Endothelial cell of umbilical vein (primary cell): ENCODE data around the gene GCAT. TPM values are rescaled to one million over a fixed set of nuclear protein-coding genes. Genes with fewer than 3 reads are reported as not detected.

Source experiments
- BruUV-seq: library from RNA; stranded (reverse); fragments of 400-500 nt; replicated peaks from 2 replicates; lab custom pipeline; 2021; lab: Mats Ljungman, UMichigan
- CTCF ChIA-PET: fragments of 300-600, 350-600 bp; sonication (Branson Sonifier 250); formaldehyde crosslinking; loops from one replicate; lab custom pipeline; 2021; ENCODE audit warnings: antibody characterized with exemption, inconsistent platforms; lab: Charles Lee
- POLR2A ChIA-PET: fragments of 300-600, 350-600 bp; sonication (Branson Sonifier 250); formaldehyde crosslinking; loops from one replicate; lab custom pipeline; 2021; ENCODE audit warnings: antibody characterized with exemption, inconsistent platforms; lab: Charles Lee
- DNase-seq: peaks from one replicate; pipeline ENCODE4 v3.0.0-alpha.2; 2011; ENCODE audit warnings: low read depth, low spot score
- FAIRE-seq: peaks from 2 replicates; lab custom pipeline; 2011; peaks lifted over from hg19 to GRCh38; lab: Jason Lieb, UNC
- H2AFZ ChIP-seq: 2 replicates; pipeline ENCODE4 v1.6.0; 2012; ENCODE audit warnings: low read depth, low read length, control low read depth, inconsistent platforms
- H3K27ac ChIP-seq: 2 replicates; pipeline ENCODE4 v1.5.1; 2011; ENCODE audit warnings: low read depth, mild to moderate bottlenecking, control low read depth, low read length, moderate library complexity; ENCODE audit not compliant: insufficient read depth
- H3K27me3 ChIP-seq, 2 experiments: 2 replicates each; pipeline versions ENCODE4 v1.6.0 to v1.6.1; 2011; ENCODE audit warnings: low read length in 2 of 2, mixed read lengths in 1 of 2; ENCODE audit not compliant: control insufficient read depth in 2 of 2, insufficient read depth in 2 of 2
- H3K36me3 ChIP-seq, 2 experiments: 2 replicates in 1 of 2; 3 replicates in 1 of 2; pipeline ENCODE4 v1.5.1; 2011; ENCODE audit warnings: low read length in 2 of 2, mild to moderate bottlenecking in 1 of 2, moderate library complexity in 1 of 2; ENCODE audit not compliant: control insufficient read depth in 2 of 2, insufficient read depth in 2 of 2; ENCODE audit errors: extremely low read depth in 1 of 2
- H3K4me1 ChIP-seq: 3 replicates; pipeline ENCODE4 v1.5.1; 2011; ENCODE audit warnings: mild to moderate bottlenecking, low read length; ENCODE audit not compliant: control insufficient read depth, insufficient read depth; ENCODE audit errors: extremely low read depth
- H3K4me2 ChIP-seq: 2 replicates; pipeline ENCODE4 v1.6.1; 2011; ENCODE audit warnings: low read length, control low read depth, mixed read lengths; ENCODE audit not compliant: insufficient read depth
- H3K4me3 ChIP-seq, 3 experiments: fragments of 200-600 bp in 1 of 3; sonication (generic), shearing (Covaris generic) in 1 of 3; replicated peaks in 1 of 3; 2 replicates each; pipeline ENCODE4 v1.5.1; 2011 to 2016; ENCODE audit warnings: control low read depth in 3 of 3, low read length in 3 of 3, mild to moderate bottlenecking in 2 of 3, inconsistent platforms in 1 of 3, low read depth in 1 of 3, moderate library complexity in 1 of 3; ENCODE audit not compliant: insufficient read depth in 1 of 3
- H3K79me2 ChIP-seq: 2 replicates; pipeline ENCODE4 v1.6.0; 2012; ENCODE audit warnings: low read length, inconsistent platforms; ENCODE audit not compliant: control insufficient read depth, insufficient read depth
- H3K9ac ChIP-seq: replicated peaks from 2 replicates; pipeline ENCODE3; 2011; ENCODE audit warnings: low read length, control low read depth; ENCODE audit not compliant: insufficient read depth; ENCODE audit errors: extremely low read depth
- H3K9me1 ChIP-seq: replicated peaks from 3 replicates; pipeline ENCODE4 v1.6.0; 2011; ENCODE audit warnings: mild to moderate bottlenecking, low read length; ENCODE audit not compliant: control insufficient read depth, insufficient read depth; ENCODE audit errors: extremely low read depth
- H3K9me3 ChIP-seq: replicated peaks from 2 replicates; pipeline ENCODE4 v1.5.1; 2012; ENCODE audit warnings: low read length, inconsistent platforms; ENCODE audit not compliant: control insufficient read depth, insufficient read depth
- H4K20me1 ChIP-seq: replicated peaks from 2 replicates; pipeline ENCODE3; 2011; ENCODE audit warnings: mild to moderate bottlenecking, low read length; ENCODE audit not compliant: control insufficient read depth, insufficient read depth; ENCODE audit errors: extremely low read depth
- EZH2 ChIP-seq: IDR thresholded peaks from 2 replicates; pipeline ENCODE4 v1.6.1; 2012; ENCODE audit warnings: borderline replicate concordance, low read depth, mild to moderate bottlenecking, moderate library complexity, low read length, inconsistent platforms; ENCODE audit not compliant: severe bottlenecking
- FOS ChIP-seq: IDR thresholded peaks from 2 replicates; pipeline ENCODE4 v1.6.1; 2011; ENCODE audit warnings: mild to moderate bottlenecking, low read length, moderate library complexity, borderline replicate concordance; ENCODE audit not compliant: insufficient read depth
- GATA2 ChIP-seq: IDR thresholded peaks from 2 replicates; pipeline ENCODE4 v1.7.0; 2011; ENCODE audit warnings: low read depth, mild to moderate bottlenecking, moderate library complexity, mixed read lengths, low read length; ENCODE audit not compliant: insufficient read length, insufficient read depth
- JUN ChIP-seq: IDR thresholded peaks from 2 replicates; pipeline ENCODE4 v1.6.1; 2011; ENCODE audit warnings: borderline replicate concordance, low read depth; ENCODE audit not compliant: insufficient read length, insufficient read depth
- MYC ChIP-seq: IDR thresholded peaks from one replicate; pipeline ENCODE4 v1.6.1; 2011; ENCODE audit warnings: mild to moderate bottlenecking, low read depth, low read length
- POLR2A ChIP-seq: IDR thresholded peaks from 2 replicates; pipeline ENCODE4 v1.6.1; 2012; ENCODE audit warnings: low read depth, mild to moderate bottlenecking, control low read depth, low read length
- POLR2AphosphoS5 ChIP-seq: IDR thresholded peaks from 2 replicates; pipeline ENCODE4 v1.6.1; 2012; ENCODE audit warnings: low read depth, mild to moderate bottlenecking, control low read depth, low read length, moderate library complexity; ENCODE audit not compliant: insufficient read depth
- dilution Hi-C: fragments of 300-500 bp; cut with MboI; formaldehyde crosslinking; loops from one replicate; pipeline ENCODE4 v1.15.0; 2019; ENCODE audit warnings: low sequenced_read_pairs; ENCODE audit not compliant: extremely low pct_ligation_motif_present
- intact Hi-C: fragments of 100-400 bp; cut with micrococcal nuclease; formaldehyde crosslinking; loops from one replicate; pipeline ENCODE4 v1.10.0; 2022
- polyA plus RNA-seq, 4 experiments: library from polyadenylated mRNA; depleted of rRNA in 3 of 4; stranded (reverse) in 3 of 4; unstranded in 1 of 4; fragments of >200 nt; gene quantifications; 2 replicates each; pipeline versions ENCODE4 v1.2.1 to v1.2.3, GENCODE V29; 2011 to 2012; ENCODE audit warnings: missing spikeins in 1 of 4
- total RNA-seq: library from RNA; stranded (reverse); gene quantifications from 2 replicates; pipeline ENCODE4 v1.2.3, GENCODE V29; 2021
- TF ChIP-seq, protein P1 (sequence below): IDR thresholded peaks from 2 replicates; pipeline ENCODE4 v1.6.1; 2011; ENCODE audit not compliant: insufficient read depth, insufficient read length
- TF ChIP-seq, protein P2 (sequence below), 2 donors: IDR thresholded peaks; 1 replicate in 1 of 2; 2 replicates in 1 of 2; pipeline ENCODE4 v1.5.1; 2011; ENCODE audit warnings: low read length in 2 of 2, mild to moderate bottlenecking in 2 of 2, moderate library complexity in 2 of 2, control low read depth in 1 of 2, inconsistent platforms in 1 of 2, low read depth in 1 of 2; ENCODE audit not compliant: insufficient read depth in 1 of 2; ENCODE audit errors: extremely low read depth in 1 of 2

The GCAT gene
- total and polyA plus RNA-seq, 2 donors (not counting 3 experiments of a cell fraction or from before 2014, with no cell fraction given): 19.7 TPM

DNA sequence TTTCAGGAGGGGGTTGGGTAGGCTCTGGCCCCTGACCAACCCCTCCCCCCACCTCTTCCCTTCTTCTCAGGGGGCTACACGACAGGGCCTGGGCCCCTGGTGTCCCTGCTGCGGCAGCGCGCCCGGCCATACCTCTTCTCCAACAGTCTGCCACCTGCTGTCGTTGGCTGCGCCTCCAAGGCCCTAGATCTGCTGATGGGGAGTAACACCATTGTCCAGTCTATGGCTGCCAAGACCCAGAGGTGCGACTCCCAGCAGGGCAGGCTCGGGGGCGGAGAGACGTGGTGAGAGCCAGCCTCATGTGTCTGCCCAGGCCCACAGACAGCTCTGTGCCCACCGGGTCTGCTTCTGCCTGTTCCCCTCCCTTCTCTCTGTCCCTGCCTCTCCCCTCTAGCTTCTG, 7.9 kb downstream of the GCAT start:
- no peak overlapping the region for H3K9ac ChIP-seq
- no TSS peak for BruUV-seq
- H3K4me1 ChIP-seq: peaks cover 9% of the 10 kb centered on the region
- H3K9me3 ChIP-seq: no peaks in the 10 kb centered on the region
- CTCF ChIA-PET: interaction anchor here (1.0 to 5.9 kb wide), 3 partner anchors 48 to 178 kb away, joined by 3 to 223 read pairs (median 17); no protein-coding TSS in a partner anchor
- no peaks in the 10 kb centered on the region for H4K20me1 ChIP-seq
- no peak overlapping the region for H3K4me2 ChIP-seq
- H3K27me3 ChIP-seq: peaks cover 0 to 3% of the 10 kb centered on the region in 2 experiments
- H2AFZ ChIP-seq: no peak overlapping the region
- FAIRE-seq: no peak
- TF ChIP-seq MYC: no peak
- TF ChIP-seq, protein P1, sequence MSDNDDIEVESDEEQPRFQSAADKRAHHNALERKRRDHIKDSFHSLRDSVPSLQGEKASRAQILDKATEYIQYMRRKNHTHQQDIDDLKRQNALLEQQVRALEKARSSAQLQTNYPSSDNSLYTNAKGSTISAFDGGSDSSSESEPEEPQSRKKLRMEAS: no peak
- no peak for TF ChIP-seq GATA2
- TF ChIP-seq EZH2: no peak
- TF ChIP-seq JUN: no peak
- TF ChIP-seq, protein P2, sequence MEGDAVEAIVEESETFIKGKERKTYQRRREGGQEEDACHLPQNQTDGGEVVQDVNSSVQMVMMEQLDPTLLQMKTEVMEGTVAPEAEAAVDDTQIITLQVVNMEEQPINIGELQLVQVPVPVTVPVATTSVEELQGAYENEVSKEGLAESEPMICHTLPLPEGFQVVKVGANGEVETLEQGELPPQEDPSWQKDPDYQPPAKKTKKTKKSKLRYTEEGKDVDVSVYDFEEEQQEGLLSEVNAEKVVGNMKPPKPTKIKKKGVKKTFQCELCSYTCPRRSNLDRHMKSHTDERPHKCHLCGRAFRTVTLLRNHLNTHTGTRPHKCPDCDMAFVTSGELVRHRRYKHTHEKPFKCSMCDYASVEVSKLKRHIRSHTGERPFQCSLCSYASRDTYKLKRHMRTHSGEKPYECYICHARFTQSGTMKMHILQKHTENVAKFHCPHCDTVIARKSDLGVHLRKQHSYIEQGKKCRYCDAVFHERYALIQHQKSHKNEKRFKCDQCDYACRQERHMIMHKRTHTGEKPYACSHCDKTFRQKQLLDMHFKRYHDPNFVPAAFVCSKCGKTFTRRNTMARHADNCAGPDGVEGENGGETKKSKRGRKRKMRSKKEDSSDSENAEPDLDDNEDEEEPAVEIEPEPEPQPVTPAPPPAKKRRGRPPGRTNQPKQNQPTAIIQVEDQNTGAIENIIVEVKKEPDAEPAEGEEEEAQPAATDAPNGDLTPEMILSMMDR (IDR thresholded peaks at IDR 0.05; ENCODE audit: extremely low read depth in 1 of 2, insufficient read depth in 1 of 2, low read depth in 1 of 2, low read length in 2 of 2): no peak
- no peak for TF ChIP-seq POLR2A
- no peak for TF ChIP-seq POLR2AphosphoS5
- no peak for TF ChIP-seq FOS
- intact Hi-C loops (loop anchor here (5.0 kb wide), 1 partner anchor 137 kb away; the partner anchor contains the start of genes C22orf23 and POLR2F), dilution Hi-C loops (no loop called here)
- H3K79me2 ChIP-seq: no peaks in the 10 kb centered on the region
- H3K36me3 ChIP-seq: peaks cover 0 to 4% of the 10 kb centered on the region in 2 experiments
- no peak overlapping the region for H3K4me3 ChIP-seq
- POLR2A ChIA-PET: no interaction called here
- H3K9me1 ChIP-seq: no peaks in the 10 kb centered on the region
- H3K27ac ChIP-seq: no peak overlapping the region
- DNase-seq: no peak
